Upper lobe of left lung (tissue), 4 donors: Measurements from ENCODE around the gene CALY.

Experiments
- POLR2A ChIP-seq, 4 donors: fragments of 450-650 bp; IDR thresholded peaks; one replicate each; pipeline ENCODE4 v1.5.1; 2016 to 2017; ENCODE audit warnings: antibody characterized with exemption in 4 of 4, mild to moderate bottlenecking in 2 of 4
- TF ChIP-seq, protein P1 (sequence below), 6 experiments: fragments of 450-650 bp in 4 of 6; fragments of 200-600 bp in 2 of 6; sonication (generic) in 2 of 6; IDR thresholded peaks; one replicate each; pipeline ENCODE4 v1.5.1; 2016 to 2019; ENCODE audit warnings: antibody characterized with exemption in 6 of 6

DNA sequence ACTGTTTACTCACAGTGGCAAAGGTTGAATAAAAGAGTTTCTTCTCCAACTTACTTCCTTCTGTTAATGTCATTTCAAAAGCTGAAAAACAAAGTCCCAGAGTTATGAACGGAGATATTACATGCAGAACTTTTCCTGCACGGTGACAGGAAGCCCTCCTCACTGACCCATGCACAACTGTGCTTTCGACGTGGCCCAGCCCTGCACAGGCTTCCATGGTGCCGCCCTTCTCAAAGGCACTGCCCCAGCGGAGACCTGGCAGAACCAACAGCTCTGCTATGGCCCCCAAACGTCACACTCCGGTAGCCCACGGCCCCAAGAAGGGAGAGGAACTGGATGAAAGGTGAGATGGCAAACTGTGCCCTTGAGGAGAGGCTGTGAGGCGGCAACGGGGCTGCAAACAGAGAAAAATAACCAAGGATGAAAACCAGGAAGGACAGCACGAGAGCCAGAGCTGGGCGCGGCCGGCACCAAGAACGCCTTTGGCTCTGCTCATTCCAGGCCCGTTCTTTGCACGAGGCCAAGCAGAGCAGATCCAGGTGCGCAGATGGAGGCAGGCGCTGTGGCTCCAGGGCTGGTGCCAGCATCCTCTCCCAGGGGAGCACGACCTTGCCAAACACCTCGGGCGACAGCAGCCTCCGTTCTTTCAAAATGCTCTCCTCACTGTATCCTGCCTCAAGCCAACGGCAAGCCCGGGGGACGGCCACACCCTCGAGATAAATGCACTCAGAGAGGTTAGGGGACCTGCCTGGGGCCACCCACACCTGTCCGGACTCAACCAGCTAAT, 28.1 kb upstream of the CALY start:
- TF ChIP-seq, protein P1, sequence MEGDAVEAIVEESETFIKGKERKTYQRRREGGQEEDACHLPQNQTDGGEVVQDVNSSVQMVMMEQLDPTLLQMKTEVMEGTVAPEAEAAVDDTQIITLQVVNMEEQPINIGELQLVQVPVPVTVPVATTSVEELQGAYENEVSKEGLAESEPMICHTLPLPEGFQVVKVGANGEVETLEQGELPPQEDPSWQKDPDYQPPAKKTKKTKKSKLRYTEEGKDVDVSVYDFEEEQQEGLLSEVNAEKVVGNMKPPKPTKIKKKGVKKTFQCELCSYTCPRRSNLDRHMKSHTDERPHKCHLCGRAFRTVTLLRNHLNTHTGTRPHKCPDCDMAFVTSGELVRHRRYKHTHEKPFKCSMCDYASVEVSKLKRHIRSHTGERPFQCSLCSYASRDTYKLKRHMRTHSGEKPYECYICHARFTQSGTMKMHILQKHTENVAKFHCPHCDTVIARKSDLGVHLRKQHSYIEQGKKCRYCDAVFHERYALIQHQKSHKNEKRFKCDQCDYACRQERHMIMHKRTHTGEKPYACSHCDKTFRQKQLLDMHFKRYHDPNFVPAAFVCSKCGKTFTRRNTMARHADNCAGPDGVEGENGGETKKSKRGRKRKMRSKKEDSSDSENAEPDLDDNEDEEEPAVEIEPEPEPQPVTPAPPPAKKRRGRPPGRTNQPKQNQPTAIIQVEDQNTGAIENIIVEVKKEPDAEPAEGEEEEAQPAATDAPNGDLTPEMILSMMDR (IDR thresholded peaks at IDR 0.05), result no peak
- TF ChIP-seq POLR2A (IDR thresholded peaks at IDR 0.05), result no peak
